ENCODE data around the gene E2F4. TPM values are rescaled to one million over a fixed set of nuclear protein-coding genes. Genes with fewer than 3 reads are reported as not detected.

E2F4 gene
- total and polyA plus RNA-seq, 8 donors, result 45.7 to 81.4 (median 53.9) TPM

GRCh38 chr16:67190448-67191399, 1.2 kb upstream of the E2F4 start:
- peak overlapping the region; percentile 19 to 35 for H3K27ac ChIP-seq
- DNase-seq, result no peak
- H3K27me3 ChIP-seq, result no peaks in the 10 kb centered on the region
- intact Hi-C loops (cut with DNase I), result no loop called here
- ATAC-seq, result no peak
- no peak for TF ChIP-seq CTCF (IDR thresholded peaks at IDR 0.05)
- H3K4me3 ChIP-seq, result peak overlapping the region in 1 of 2 donors; percentile 40
- H3K4me1 ChIP-seq, result peaks cover 15 to 46% of the 10 kb centered on the region in 2 donors
- H3K36me3 ChIP-seq, result peaks cover 0 to 24% of the 10 kb centered on the region in 2 donors
- H3K9me3 ChIP-seq, result no peaks in the 10 kb centered on the region

DNA sequence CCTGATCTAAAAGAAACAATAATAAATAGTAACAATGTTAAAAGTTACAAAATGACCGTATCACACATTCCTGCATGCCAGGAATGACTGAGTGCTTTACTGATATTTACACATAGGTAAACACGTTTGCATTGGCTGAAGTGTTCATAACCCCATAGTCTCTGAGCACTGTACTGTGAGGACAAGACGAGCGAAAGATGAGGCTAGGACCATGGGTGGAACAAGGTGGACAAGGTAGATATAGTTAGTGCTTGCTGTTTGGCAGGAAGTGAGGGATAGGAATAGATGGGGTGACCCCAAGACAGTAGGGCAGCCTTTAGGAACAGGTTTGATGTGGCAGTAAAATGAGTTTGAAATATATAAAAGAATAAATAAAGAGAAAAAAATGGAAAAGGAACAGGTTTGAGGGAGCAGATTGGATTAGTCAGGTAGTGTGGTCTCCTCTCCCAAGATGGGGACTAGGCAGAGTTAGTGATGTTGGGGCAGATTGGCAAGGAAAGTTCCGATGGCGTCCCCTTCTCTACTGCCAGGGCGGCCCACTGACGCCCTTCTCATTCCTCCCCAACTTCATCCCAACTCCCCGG, 452 bp upstream of the E2F4 start:
- H3K4me1 ChIP-seq, result peaks cover 15 to 45% of the 10 kb centered on the region in 2 donors
- DNase-seq (no peak), ATAC-seq (no peak)
- H3K9me3 ChIP-seq, result no peaks in the 10 kb centered on the region
- peak overlapping the region; percentile 97 to 99 for H3K4me3 ChIP-seq
- peaks cover 0 to 31% of the 10 kb centered on the region in 2 donors for H3K36me3 ChIP-seq
- TF ChIP-seq CTCF (IDR thresholded peaks at IDR 0.05), result no peak
- no peaks in the 10 kb centered on the region for H3K27me3 ChIP-seq
- intact Hi-C loops (cut with DNase I), result no loop called here
- peak overlapping the region in 1 of 2 donors; percentile 82 for H3K27ac ChIP-seq

DNA sequence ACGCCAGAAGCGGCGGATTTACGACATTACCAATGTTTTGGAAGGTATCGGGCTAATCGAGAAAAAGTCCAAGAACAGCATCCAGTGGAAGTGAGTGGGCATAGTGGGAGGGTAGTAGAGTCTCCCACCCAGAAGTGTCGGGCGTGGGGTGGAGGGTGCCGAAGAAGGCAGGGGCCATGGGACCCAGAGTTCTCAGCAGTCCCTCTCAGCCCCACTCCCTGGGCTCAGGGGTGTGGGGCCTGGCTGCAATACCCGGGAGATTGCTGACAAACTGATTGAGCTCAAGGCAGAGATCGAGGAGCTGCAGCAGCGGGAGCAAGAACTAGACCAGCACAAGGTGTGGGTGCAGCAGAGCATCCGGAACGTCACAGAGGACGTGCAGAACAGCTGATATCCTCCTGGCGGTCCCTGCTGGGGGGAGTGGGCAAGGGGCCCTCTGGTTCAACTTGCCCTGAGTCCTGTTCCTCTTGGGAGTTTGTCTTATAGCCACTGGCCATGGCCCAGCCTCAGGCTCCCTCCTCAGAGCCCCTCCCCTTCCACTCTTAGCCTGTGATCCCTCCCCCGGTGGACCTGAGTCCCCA, 916 bp downstream of the E2F4 start:
- no peak for DNase-seq
- Histone ChIP-seq H3K27me3 (no peaks in the 10 kb centered on the region), H3K36me3 (peaks cover 0 to 45% of the 10 kb centered on the region in 2 donors), H3K27ac (peak overlapping the region in 1 of 2 donors; percentile 82), H3K4me3 (peak overlapping the region; percentile 97 to 99), H3K4me1 (peaks cover 15 to 58% of the 10 kb centered on the region in 2 donors), H3K9me3 (no peaks in the 10 kb centered on the region)
- intact Hi-C loops (cut with DNase I), result no loop called here
- TF ChIP-seq CTCF (IDR thresholded peaks at IDR 0.05), result no peak
- ATAC-seq, result no peak

DNA sequence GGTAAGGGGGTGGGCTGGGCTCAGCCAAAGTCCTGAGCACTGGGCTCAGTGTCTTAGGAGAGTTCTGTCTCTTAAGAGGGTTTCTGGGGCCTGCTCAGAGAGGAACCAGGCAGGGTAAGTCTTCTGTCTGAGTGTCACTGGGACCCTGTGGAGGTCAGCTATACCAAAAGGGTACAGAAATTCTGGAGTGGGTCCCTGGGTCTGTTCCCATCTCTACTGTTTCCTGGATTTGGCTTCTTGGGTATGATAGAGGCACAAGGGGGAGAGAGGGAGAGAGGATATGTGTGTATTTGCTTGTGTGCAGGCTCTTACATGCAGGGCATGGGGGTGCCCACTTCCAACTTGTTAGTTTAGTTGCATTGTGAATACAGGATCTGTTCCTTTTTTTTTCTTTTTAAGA, 1.6 kb downstream of the E2F4 start:
- intact Hi-C loops (cut with DNase I), result no loop called here
- peak overlapping the region in 1 of 2 donors; percentile 99 for H3K4me3 ChIP-seq

More for the DNA sequence above, 1.6 kb downstream of the E2F4 start:
- peak in 1 of 4 donors; percentile 2 for DNase-seq
- Histone ChIP-seq H3K4me1 (peaks cover 18 to 65% of the 10 kb centered on the region in 2 donors), H3K27ac (no peak overlapping the region), H3K36me3 (peaks cover 0 to 52% of the 10 kb centered on the region in 2 donors), H3K27me3 (no peaks in the 10 kb centered on the region), H3K9me3 (no peaks in the 10 kb centered on the region)
- no peak for ATAC-seq
- no peak for TF ChIP-seq CTCF (IDR thresholded peaks at IDR 0.05)
